ENCODE results near the gene GYG2. TPM values are rescaled to one million over a fixed set of nuclear protein-coding genes. Genes with fewer than 3 reads are reported as not detected.
"Not testable (repeated sequence)": the region's sequence is repeated elsewhere in the genome, so short reads cannot be mapped to it uniquely, and the experiment has no call there.

The GYG2 gene
- total RNA-seq, 2 donors from 2014 or later, result 4.3 to 6.0 TPM

DNA sequence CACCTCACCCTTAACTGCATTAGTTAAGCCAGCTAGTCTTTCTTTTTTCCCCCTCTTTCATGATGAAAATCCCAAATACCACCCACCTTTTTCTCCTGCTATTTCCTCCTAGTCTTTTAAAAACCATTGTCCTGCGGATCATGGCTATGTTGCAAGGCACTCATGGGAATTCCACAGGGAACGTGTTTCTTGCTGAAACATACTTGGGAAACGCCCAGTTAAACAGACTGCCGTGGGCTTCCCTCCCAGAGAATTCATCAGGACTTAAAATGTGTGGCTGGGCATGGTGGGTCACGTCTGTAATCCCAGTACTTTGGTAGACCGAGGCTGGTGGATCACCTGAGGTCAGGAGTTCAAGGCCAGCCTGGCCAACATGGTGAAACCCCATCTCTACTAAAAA is 44.7 kb upstream of the GYG2 start:
- H3K27ac ChIP-seq, result no peak overlapping the region
- TF ChIP-seq, protein P1, sequence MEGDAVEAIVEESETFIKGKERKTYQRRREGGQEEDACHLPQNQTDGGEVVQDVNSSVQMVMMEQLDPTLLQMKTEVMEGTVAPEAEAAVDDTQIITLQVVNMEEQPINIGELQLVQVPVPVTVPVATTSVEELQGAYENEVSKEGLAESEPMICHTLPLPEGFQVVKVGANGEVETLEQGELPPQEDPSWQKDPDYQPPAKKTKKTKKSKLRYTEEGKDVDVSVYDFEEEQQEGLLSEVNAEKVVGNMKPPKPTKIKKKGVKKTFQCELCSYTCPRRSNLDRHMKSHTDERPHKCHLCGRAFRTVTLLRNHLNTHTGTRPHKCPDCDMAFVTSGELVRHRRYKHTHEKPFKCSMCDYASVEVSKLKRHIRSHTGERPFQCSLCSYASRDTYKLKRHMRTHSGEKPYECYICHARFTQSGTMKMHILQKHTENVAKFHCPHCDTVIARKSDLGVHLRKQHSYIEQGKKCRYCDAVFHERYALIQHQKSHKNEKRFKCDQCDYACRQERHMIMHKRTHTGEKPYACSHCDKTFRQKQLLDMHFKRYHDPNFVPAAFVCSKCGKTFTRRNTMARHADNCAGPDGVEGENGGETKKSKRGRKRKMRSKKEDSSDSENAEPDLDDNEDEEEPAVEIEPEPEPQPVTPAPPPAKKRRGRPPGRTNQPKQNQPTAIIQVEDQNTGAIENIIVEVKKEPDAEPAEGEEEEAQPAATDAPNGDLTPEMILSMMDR (IDR thresholded peaks at IDR 0.05), result no peak
- no peak overlapping the region for H3K4me3 ChIP-seq
- H3K36me3 ChIP-seq, result no peaks in the 10 kb centered on the region
- no peaks in the 10 kb centered on the region for H3K4me1 ChIP-seq
- H3K27me3 ChIP-seq, result no peaks in the 10 kb centered on the region
- no peaks in the 10 kb centered on the region for H3K9me3 ChIP-seq
- DNase-seq (ENCODE audit: low spot score), result peak; percentile 60

DNA sequence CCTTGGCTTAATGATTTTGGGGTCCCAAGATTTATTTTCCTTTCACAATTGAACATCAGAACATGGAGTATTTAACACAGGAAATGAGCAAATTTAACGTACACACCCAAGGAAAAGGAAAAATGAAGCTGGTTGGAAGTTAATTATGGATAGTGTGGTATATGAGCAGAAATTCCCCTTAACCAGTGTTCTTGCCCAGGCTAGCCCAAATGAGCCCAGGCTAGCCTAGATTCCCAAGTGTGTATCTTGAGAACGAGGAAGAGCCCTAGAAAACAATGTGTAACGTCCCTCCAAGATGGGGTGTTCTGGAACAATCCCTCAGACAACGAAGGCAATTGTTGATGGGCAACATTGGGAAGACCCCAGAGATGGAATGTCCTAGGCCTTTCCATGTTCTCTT is 43.2 kb upstream of the GYG2 start:
- no peak for DNase-seq (ENCODE audit: low spot score)
- Histone ChIP-seq H3K9me3 (no peaks in the 10 kb centered on the region), H3K4me3 (no peak overlapping the region), H3K4me1 (no peaks in the 10 kb centered on the region), H3K36me3 (no peaks in the 10 kb centered on the region), H3K27me3 (no peaks in the 10 kb centered on the region), H3K27ac (no peak overlapping the region)
- TF ChIP-seq, protein P1 (IDR thresholded peaks at IDR 0.05), result no peak

DNA sequence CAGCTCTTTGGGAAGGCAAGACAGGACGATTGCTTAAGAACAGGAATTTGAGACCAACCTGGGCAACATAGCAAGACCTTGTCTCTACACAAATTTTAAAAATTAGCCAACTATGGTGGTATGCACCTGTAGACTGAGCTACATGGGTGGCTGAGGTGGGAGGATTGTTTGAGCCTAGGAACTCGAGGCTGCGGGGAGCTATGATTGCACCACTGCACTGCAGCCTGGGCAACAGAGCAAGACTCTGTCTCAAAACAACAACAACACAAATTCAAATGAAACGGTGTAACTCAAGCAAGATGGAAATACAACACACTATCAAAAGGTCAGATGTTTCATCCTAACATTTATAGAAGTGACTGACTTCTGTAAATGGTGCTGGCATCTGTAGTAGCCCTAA is 39.8 kb upstream of the GYG2 start:
- no peak overlapping the region for H3K4me3 ChIP-seq
- no peaks in the 10 kb centered on the region for H3K4me1 ChIP-seq
- no peaks in the 10 kb centered on the region for H3K36me3 ChIP-seq
- H3K27ac ChIP-seq, result no peak overlapping the region
- no peaks in the 10 kb centered on the region for H3K9me3 ChIP-seq
- no peaks in the 10 kb centered on the region for H3K27me3 ChIP-seq
- DNase-seq (ENCODE audit: low spot score), result no peak
- TF ChIP-seq, protein P1 (IDR thresholded peaks at IDR 0.05), result no peak

DNA sequence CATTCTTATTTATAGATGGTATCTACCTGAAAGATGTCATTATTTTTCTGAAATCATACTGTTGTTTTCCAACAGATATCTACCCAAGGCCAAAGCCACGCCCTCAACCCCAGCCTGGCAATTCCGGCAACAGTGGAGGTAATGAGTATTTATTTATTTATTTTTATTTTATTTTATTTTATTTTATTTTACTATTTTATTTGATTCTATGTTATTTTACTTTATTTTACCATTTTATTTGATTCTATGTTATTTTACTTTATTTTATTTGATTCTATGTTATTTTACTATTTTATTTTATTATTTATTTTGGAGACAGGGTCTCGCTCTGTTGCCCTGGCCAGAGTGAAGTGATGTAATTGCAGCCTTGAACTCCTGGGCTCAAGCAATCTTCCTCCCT is 39.2 kb upstream of the GYG2 start:
- DNase-seq (ENCODE audit: low spot score), result no peak
- Histone ChIP-seq H3K36me3 (no peaks in the 10 kb centered on the region), H3K4me3 (no peak overlapping the region), H3K9me3 (no peaks in the 10 kb centered on the region), H3K27ac (no peak overlapping the region), H3K4me1 (no peaks in the 10 kb centered on the region), H3K27me3 (no peaks in the 10 kb centered on the region)
- TF ChIP-seq, protein P1 (IDR thresholded peaks at IDR 0.05), result no peak

DNA sequence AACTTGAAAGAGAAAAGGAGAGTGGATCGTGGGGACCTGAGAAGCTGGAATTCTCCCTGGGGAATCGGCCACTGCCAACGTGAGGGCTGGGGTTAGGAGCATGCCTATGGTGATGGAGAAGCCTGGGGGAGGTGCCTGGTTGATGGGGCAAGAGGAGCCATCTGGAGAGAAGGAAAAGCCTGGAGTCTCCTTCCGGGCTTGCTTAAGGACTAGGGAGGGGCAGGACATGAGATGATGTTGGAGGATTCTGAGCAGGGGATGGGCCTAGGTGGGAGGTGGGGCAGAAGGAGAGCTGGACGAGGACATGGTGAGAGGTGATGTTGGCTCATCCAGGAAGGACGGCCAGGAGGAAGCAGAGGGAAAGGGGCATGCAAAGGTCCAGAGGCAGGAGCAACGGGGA is 35.0 kb upstream of the GYG2 start:
- Histone ChIP-seq H3K27ac (no peak overlapping the region), H3K36me3 (no peaks in the 10 kb centered on the region), H3K4me1 (no peaks in the 10 kb centered on the region), H3K4me3 (no peak overlapping the region), H3K9me3 (no peaks in the 10 kb centered on the region), H3K27me3 (no peaks in the 10 kb centered on the region)
- no peak for DNase-seq (ENCODE audit: low spot score)
- TF ChIP-seq, protein P1 (IDR thresholded peaks at IDR 0.05), result no peak

DNA sequence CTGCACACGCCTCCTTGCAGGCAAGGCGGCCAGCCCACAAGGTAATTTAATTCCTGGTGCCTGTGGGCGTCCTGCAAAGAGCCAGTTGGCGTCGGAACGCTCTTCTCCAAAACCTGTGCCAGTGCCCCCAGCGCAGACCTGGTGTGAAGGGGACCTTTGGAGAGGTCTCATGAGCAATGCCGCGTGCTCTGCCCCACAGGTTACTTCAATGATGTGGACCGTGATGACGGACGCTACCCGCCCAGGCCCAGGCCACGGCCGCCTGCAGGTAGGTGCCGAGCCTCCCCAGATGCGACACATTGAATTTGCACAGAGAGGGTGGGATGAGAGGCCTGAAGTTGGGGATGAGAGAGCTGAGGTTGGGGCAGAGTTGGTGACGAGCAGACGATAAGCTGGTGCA is 34.4 kb upstream of the GYG2 start:
- Histone ChIP-seq H3K9me3 (no peaks in the 10 kb centered on the region), H3K27ac (no peak overlapping the region), H3K27me3 (no peaks in the 10 kb centered on the region), H3K4me1 (no peaks in the 10 kb centered on the region), H3K4me3 (no peak overlapping the region), H3K36me3 (no peaks in the 10 kb centered on the region)
- no peak for DNase-seq (ENCODE audit: low spot score)
- TF ChIP-seq, protein P1 (IDR thresholded peaks at IDR 0.05), result no peak

DNA sequence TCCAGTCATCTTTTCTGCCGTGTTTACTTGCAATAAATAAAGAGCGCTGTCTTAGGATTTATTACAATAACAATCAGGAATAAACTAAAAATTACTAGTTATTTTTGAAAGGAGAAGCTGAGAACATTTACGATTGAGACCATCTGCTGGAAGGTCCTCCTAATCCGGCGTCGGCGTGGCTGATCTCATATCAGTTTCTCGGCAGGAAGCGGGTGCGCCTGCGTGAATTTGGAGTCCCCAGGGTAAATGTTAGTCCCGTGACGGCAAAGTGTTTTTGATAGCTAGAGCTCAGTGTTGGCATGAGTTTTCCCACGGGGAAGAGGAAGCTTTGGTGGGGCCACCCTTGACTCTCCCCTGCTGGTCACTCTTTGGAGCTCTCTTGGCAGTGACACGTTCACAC is 31.9 kb upstream of the GYG2 start:
- H3K27me3 ChIP-seq; DNase-seq (ENCODE audit: low spot score); H3K4me1 ChIP-seq; H3K36me3 ChIP-seq; H3K4me3 ChIP-seq; H3K9me3 ChIP-seq; H3K27ac ChIP-seq: not testable (repeated sequence)

Data from right atrium auricular region (tissue), 2 donors.